Measurements from ENCODE around the gene TMEM141.

TMEM141 gene

DNA sequence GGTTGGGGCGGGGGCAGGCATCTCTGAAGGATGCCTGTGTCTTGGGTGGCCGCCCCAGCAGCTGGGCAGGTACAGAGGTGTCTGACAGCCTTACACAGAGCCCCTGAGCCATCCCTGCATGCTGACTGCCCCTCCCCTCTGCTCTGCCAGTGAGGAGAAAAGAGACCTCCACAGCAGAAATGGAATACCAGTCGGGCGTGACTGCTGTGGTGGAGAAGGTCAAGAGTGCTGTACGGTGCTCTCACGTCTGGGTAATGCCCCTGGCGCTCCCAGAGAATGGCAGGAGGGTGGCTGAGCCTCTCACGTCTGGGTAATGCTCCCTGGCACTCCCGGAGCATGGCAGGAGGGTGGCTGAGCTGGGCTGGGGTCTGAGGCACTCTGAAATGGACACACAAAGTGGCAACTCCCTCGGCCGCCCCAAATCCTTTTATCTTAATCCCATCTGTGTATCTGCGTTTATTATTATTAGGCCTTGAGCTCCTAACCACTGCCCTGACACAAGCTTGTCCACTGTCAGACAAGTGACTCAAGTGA, 14.1 kb downstream of the TMEM141 start:
- no peak for DNase-seq (ENCODE audit: low read depth)
- TF ChIP-seq, protein P1, sequence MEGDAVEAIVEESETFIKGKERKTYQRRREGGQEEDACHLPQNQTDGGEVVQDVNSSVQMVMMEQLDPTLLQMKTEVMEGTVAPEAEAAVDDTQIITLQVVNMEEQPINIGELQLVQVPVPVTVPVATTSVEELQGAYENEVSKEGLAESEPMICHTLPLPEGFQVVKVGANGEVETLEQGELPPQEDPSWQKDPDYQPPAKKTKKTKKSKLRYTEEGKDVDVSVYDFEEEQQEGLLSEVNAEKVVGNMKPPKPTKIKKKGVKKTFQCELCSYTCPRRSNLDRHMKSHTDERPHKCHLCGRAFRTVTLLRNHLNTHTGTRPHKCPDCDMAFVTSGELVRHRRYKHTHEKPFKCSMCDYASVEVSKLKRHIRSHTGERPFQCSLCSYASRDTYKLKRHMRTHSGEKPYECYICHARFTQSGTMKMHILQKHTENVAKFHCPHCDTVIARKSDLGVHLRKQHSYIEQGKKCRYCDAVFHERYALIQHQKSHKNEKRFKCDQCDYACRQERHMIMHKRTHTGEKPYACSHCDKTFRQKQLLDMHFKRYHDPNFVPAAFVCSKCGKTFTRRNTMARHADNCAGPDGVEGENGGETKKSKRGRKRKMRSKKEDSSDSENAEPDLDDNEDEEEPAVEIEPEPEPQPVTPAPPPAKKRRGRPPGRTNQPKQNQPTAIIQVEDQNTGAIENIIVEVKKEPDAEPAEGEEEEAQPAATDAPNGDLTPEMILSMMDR (IDR thresholded peaks at IDR 0.05; ENCODE audit: low read length, missing control alignments): no peak
- H3K4me3 ChIP-seq (replicated peaks; ENCODE audit: low read depth, low read length): no peak overlapping the region

DNA sequence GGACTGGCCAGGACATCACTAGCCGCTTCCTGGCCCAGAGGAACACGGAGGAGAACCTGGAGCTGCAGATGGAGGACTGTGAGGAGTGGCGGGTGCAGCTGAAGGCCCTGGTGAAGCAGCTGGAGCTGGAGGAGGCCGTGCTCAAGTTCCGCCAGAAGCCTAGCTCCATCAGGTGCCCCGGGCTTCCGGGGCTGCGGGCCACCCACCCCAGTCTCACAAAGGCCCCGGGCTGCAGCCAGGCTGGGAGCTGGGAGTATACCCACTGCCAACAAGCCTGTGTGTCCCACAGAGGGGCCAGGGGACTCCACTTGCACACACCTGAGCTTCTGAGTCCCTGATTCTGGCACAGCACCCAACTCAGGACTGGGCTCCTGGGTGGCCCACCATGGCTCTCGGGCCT, 14.9 kb downstream of the TMEM141 start:
- TF ChIP-seq, protein P1 (IDR thresholded peaks at IDR 0.05; ENCODE audit: low read length, missing control alignments): no peak
- H3K4me3 ChIP-seq (replicated peaks; ENCODE audit: low read depth, low read length): no peak overlapping the region
- no peak for DNase-seq (ENCODE audit: low read depth)

DNA sequence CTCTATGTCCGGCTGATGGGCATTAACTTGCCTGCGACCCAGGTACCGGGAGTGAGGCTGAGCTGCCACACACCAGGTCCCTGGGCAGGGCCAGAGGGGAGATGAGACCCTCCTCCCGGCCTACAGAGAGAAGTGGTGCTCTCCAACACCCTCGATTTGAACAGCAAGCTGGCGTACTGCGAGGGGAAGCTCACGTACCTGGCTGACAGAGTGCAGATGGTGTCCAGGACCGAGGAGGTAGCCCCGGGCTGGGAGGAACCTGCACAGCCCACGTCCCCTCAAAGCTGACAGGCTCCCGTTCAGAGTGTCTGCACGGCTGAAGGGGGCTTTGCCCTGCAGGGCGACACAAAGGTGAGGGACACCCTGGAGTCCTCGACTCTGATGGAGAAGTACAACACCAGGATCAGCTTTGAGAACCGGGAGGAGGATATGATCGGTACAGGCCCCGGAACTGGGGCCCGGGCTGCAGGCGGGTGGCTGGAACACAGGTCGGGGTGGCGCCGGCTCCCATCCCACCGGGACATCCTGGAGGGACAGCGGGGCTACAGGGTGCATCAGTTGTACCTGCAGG, 15.6 kb downstream of the TMEM141 start:
- TF ChIP-seq, protein P1 (IDR thresholded peaks at IDR 0.05; ENCODE audit: low read length, missing control alignments): no peak
- DNase-seq (ENCODE audit: low read depth): no peak
- H3K4me3 ChIP-seq (replicated peaks; ENCODE audit: low read depth, low read length): peak overlapping the region; percentile 77

DNA sequence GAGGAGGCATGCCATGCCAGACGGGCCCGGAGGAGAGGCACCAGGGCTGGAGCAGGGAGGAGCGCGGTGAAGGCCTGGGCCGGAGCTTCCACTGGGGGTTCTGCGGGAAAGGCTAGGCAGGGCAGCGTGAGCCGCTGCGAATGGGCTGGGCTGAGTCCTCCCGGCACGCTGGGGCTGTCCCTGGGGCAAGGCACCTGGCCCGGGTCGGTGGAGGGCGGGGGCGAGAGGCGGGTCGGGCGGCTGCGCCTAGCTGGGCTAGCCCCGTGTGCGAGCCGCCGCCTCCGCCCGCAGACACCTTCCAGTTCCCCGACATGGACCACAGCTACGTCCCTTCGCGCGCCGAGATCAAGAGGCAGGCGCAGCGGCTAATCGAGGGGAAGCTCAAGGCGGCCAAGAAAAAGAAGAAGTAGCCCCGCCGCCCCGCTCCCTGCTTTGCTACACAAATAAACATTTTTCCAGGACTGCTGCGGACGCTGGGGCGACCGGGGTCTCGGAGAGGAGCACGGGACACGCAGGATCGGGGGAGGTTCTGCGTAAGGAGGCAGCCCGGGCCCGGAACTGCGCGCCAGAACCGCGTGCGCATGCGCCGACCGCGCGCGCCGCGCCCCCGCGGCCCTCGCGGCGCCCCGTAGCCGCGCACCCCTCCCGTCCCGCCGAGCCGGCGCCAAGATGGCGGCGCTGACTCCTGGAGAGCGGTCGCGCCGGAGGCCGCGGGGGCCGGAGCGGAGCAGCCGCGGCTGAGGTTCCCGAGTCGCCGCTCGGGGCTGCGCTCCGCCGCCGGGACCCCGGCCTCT, 16.3 kb downstream of the TMEM141 start, which contains the start of gene RABL6:
Gene RABL6, plus strand, starts transcription at position 668 of the 794 bp plus-strand sequence. CDS start 249 bp downstream, outside the sequence.
- DNase-seq (ENCODE audit: low read depth): peak; percentile 67
- TF ChIP-seq, protein P1 (IDR thresholded peaks at IDR 0.05; ENCODE audit: low read length, missing control alignments): no peak
- H3K4me3 ChIP-seq (replicated peaks; ENCODE audit: low read depth, low read length): peak within 1 kb of the TSS; percentile 77

DNA sequence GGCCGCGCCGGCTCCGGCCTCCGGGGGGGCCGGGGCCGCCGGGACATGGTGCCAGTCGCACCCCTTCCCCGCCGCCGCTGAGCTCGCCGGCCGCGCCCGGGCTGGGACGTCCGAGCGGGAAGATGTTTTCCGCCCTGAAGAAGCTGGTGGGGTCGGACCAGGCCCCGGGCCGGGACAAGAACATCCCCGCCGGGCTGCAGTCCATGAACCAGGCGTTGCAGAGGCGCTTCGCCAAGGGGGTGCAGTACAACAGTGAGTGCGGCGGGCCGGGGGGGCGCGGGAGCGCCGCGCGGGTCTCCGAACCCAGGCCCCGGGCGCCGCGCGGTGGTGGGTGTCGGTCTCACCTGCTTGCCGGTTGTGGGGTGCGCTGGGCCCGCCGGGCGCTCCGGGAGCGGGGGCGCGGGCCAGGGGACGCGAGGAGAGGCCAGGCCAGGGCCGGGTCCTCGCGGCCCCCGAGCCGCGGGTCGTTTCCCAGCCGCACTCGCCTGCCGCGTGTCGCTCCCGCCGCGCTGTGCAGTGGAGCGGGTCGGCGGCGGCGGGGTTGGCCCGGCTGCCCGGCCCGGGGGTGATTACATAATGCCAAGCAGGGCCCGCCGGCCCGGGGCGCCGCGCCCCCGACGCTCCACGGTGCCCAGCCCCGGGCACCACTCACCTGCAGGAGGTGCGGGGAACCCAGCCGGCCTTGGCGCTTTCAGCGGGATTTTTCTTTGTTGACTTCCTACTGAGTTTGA, 17.1 kb downstream of the TMEM141 start:
- TF ChIP-seq, protein P1 (IDR thresholded peaks at IDR 0.05; ENCODE audit: low read length, missing control alignments): no peak
- peak overlapping the region; percentile 77 for H3K4me3 ChIP-seq (replicated peaks; ENCODE audit: low read depth, low read length)
- no peak for DNase-seq (ENCODE audit: low read depth)

DNA sequence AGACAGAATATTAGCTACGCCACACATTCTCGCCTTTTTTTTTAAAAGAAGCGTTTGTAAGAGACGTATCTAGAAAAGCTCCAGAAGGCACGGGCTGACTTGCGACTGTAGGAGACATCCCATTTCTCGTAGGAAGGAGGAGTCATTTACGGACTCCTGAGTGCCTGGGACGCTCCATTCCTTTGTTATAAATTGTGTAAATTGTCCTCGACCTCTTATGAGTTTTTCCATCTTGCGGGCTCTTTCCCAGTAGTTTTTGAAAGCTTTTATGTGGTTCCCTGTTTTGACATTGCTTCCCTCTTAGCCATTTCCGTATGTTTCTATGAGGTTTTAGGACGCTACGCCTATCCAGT, 17.6 kb downstream of the TMEM141 start:
- TF ChIP-seq, protein P1 (IDR thresholded peaks at IDR 0.05; ENCODE audit: low read length, missing control alignments): no peak
- peak overlapping the region; percentile 77 for H3K4me3 ChIP-seq (replicated peaks; ENCODE audit: low read depth, low read length)
- DNase-seq (ENCODE audit: low read depth): peak; percentile 55
